Left ventricle myocardium inferior (tissue), 1 donor: Measurements from ENCODE around the gene ERAP2. TPM values are rescaled to one million over a fixed set of nuclear protein-coding genes. Genes with fewer than 3 reads are reported as not detected.

Source experiments
- DNase-seq: peaks from one replicate; pipeline ENCODE4 v3.0.0-alpha.2; 2020
- H3K27ac ChIP-seq: fragments of 200-600 bp; replicated peaks from 2 replicates; pipeline ENCODE4 v1.8.0; 2021
- H3K27me3 ChIP-seq: fragments of 200-600 bp; 2 replicates; pipeline ENCODE4 v1.8.0; 2021; ENCODE audit warnings: low read depth
- H3K36me3 ChIP-seq: fragments of 200-600 bp; 2 replicates; pipeline ENCODE4 v1.8.0; 2021
- H3K4me1 ChIP-seq: fragments of 200-600 bp; 2 replicates; pipeline ENCODE4 v1.8.0; 2021
- H3K4me3 ChIP-seq: fragments of 200-600 bp; 2 replicates; pipeline ENCODE4 v1.8.0; 2021; ENCODE audit warnings: mild to moderate bottlenecking, moderate library complexity
- H3K9me3 ChIP-seq: fragments of 200-600 bp; replicated peaks from 2 replicates; pipeline ENCODE4 v1.8.0; 2021
- CTCF ChIP-seq: fragments of 200-600 bp; IDR thresholded peaks from 2 replicates; pipeline ENCODE4 v1.8.0; 2021; ENCODE audit warnings: antibody characterized with exemption, mild to moderate bottlenecking, borderline replicate concordance
- intact Hi-C: fragments of 100-400 bp; cut with micrococcal nuclease; formaldehyde crosslinking; loops from one replicate; pipeline ENCODE4 v1.11.0; 2022
- long read RNA-seq: library from polyadenylated mRNA; unstranded; transcript quantifications from one replicate; pipeline ENCODE4 v2.0.0, GENCODE V29; 2021
- total RNA-seq: library from RNA; stranded (reverse); fragmentation: NEBNext Ultra II Directional; extraction: Animal tissue kit (Norgen Biotek cat#: 25700); gene quantifications from one replicate; pipeline ENCODE4 v1.2.1, GENCODE V29; 2021
- donor health status: DM: no; HTN: yes; CAD: no; lungs with severe emphysema.

ERAP2 gene
- total RNA-seq, result 6.7 TPM
- long read RNA-seq, full-length matches to known transcripts, result 1 of 3 reads
- long read RNA-seq, partial matches to known transcripts, result 2 of 3 reads
- long read RNA-seq, other reads (novel, unspliced or antisense), result 0 of 3 reads

GRCh38 chr5:96876292-96876850, at the start of gene ERAP2:
TSS of gene ERAP2 (plus strand) at chr5:96876500. CDS start at chr5:96879686, 3,186 bp downstream.
- TF ChIP-seq CTCF, result no peak
- H3K36me3 ChIP-seq, result peaks cover 12% of the 10 kb centered on the region
- peaks cover 40% of the 10 kb centered on the region for H3K4me1 ChIP-seq
- H3K4me3 ChIP-seq, result peak within 1 kb of the TSS; percentile 74
- peak within 1 kb of the TSS; percentile 86 for H3K27ac ChIP-seq
- H3K27me3 ChIP-seq, result no peaks in the 10 kb centered on the region
- intact Hi-C loops, result no loop called here
- no peak for DNase-seq
- H3K9me3 ChIP-seq, result no peaks in the 10 kb centered on the region

GRCh38 chr5:96829297-96829696, 47.0 kb upstream of the ERAP2 start:
- H3K27ac ChIP-seq, result no peak overlapping the region

GRCh38 chr5:96834016-96834415, 42.3 kb upstream of the ERAP2 start:
- no peak overlapping the region for H3K27ac ChIP-seq
- intact Hi-C loops, result no loop called here
- TF ChIP-seq CTCF, result no peak
- H3K4me1 ChIP-seq, result no peaks in the 10 kb centered on the region
- H3K9me3 ChIP-seq, result no peaks in the 10 kb centered on the region
- no peak overlapping the region for H3K4me3 ChIP-seq
- no peaks in the 10 kb centered on the region for H3K27me3 ChIP-seq
- no peaks in the 10 kb centered on the region for H3K36me3 ChIP-seq
- DNase-seq, result no peak

More at GRCh38 chr5:96829297-96829696, 47.0 kb upstream of the ERAP2 start:
- peaks cover 5% of the 10 kb centered on the region for H3K27me3 ChIP-seq
- no peaks in the 10 kb centered on the region for H3K4me1 ChIP-seq
- no peaks in the 10 kb centered on the region for H3K9me3 ChIP-seq
- intact Hi-C loops, result no loop called here
- no peak overlapping the region for H3K4me3 ChIP-seq
- H3K36me3 ChIP-seq, result no peaks in the 10 kb centered on the region
- no peak for TF ChIP-seq CTCF
- no peak for DNase-seq

GRCh38 chr5:96835791-96836191, 40.5 kb upstream of the ERAP2 start:
- H3K36me3 ChIP-seq, result no peaks in the 10 kb centered on the region
- no peak for TF ChIP-seq CTCF
- DNase-seq, result no peak
- intact Hi-C loops, result no loop called here
- H3K9me3 ChIP-seq, result no peaks in the 10 kb centered on the region
- no peak overlapping the region for H3K4me3 ChIP-seq
- no peaks in the 10 kb centered on the region for H3K4me1 ChIP-seq
- H3K27ac ChIP-seq, result no peak overlapping the region
- H3K27me3 ChIP-seq, result no peaks in the 10 kb centered on the region

- TF ChIP-seq CTCF, result no peak
Measured at GRCh38 chr5:96836817-96837216, 39.5 kb upstream of the ERAP2 start.

More at GRCh38 chr5:96836817-96837216, 39.5 kb upstream of the ERAP2 start:
- Histone ChIP-seq H3K36me3 (no peaks in the 10 kb centered on the region), H3K4me1 (no peaks in the 10 kb centered on the region), H3K9me3 (no peaks in the 10 kb centered on the region), H3K4me3 (no peak overlapping the region), H3K27ac (no peak overlapping the region), H3K27me3 (no peaks in the 10 kb centered on the region)
- no peak for DNase-seq
- intact Hi-C loops, result no loop called here
